Uterus (tissue), 2 donors: ENCODE results near the gene INPP1.

Source experiments
- POLR2A ChIP-seq, 2 donors: fragments of 450-650 bp; IDR thresholded peaks; one replicate each; pipeline ENCODE4 v1.6.1; 2016; ENCODE audit warnings: antibody characterized with exemption in 2 of 2, mild to moderate bottlenecking in 1 of 2, moderate library complexity in 1 of 2
- TF ChIP-seq, protein P1 (sequence below), 4 experiments: fragments of 200-600 bp in 2 of 4; fragments of 450-650 bp in 2 of 4; sonication (generic) in 2 of 4; IDR thresholded peaks; one replicate each; pipeline ENCODE4 v1.5.1; 2016 to 2019; ENCODE audit warnings: antibody characterized with exemption in 4 of 4, mild to moderate bottlenecking in 2 of 4, moderate library complexity in 1 of 4

DNA sequence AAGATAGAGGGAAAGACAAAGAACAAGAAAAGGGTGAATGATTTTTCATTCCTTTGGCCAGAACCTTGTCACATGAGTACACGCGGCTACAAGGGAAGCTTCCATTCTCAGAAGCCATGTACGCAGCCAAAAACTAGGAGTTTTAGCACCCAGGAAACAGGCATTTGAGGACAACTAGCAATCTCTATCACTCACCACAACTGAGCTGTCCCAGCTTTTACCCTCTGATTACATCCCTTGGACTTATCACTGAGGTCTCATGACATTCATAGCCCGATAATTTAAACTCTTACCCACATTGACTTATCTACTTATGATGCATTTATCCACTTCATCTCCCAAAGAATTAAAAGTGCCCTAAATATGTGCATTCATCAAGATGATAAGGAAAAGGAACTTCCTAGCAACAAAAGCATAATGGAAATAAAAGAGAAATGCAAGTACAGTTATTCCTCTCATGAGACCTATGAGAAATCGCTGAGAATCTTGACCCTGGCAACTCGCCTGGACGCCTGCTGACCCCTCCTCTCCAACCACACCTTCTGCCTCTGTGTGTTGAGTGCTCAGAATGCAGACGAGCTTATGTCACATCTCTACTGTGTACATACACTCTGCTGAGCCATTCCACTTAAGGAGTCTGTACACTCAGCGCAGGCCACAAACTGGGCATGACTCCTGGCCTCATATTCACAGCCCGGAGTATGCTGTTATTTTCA is 36.0 kb downstream of the INPP1 start:
- TF ChIP-seq, protein P1, sequence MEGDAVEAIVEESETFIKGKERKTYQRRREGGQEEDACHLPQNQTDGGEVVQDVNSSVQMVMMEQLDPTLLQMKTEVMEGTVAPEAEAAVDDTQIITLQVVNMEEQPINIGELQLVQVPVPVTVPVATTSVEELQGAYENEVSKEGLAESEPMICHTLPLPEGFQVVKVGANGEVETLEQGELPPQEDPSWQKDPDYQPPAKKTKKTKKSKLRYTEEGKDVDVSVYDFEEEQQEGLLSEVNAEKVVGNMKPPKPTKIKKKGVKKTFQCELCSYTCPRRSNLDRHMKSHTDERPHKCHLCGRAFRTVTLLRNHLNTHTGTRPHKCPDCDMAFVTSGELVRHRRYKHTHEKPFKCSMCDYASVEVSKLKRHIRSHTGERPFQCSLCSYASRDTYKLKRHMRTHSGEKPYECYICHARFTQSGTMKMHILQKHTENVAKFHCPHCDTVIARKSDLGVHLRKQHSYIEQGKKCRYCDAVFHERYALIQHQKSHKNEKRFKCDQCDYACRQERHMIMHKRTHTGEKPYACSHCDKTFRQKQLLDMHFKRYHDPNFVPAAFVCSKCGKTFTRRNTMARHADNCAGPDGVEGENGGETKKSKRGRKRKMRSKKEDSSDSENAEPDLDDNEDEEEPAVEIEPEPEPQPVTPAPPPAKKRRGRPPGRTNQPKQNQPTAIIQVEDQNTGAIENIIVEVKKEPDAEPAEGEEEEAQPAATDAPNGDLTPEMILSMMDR (IDR thresholded peaks at IDR 0.05), result no peak
- no peak for TF ChIP-seq POLR2A (IDR thresholded peaks at IDR 0.05)
